C1 segment of cervical spinal cord (tissue), 14 donors: ENCODE results near the gene NLRP1.
"Not testable (repeated sequence)": the region's sequence is repeated elsewhere in the genome, so short reads cannot be mapped to it uniquely, and the experiment has no call there.

Source experiments
- DNase-seq, 14 donors: peaks; one replicate each; lab custom pipeline; 2025; lab: John Stamatoyannopoulos, UW

The NLRP1 gene

DNA sequence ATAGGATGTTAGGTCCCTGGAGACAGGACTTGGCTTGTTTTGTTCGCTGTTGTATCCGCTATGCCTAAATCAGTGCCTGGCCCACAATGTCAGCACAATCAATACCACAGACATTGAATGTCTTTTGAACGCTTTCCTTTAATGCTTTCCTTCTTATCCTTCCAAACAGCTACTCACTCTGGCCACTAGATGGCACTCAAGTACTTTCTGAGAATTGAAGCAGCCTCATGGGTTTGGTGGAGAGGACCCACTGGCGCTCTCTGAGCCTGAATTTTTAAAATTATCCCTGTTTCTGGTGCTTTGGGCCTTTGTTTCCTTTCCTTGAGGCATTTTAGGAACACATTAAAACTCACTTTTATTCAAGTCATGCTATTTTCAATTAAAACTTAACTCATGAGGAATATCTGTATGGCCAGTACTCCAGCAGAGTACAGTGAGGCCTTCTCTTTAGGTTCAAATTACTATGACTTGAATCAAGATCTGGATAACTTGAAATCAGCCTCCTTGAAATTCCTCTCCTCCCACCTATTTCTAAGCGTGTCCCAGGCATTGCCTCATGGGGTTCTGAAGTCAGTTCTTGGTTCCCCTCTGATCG lies 3.2 kb upstream of the NLRP1 start:
- DNase-seq: peak in 8 of 14 donors; percentile 7 to 53 (median 23)

DNA sequence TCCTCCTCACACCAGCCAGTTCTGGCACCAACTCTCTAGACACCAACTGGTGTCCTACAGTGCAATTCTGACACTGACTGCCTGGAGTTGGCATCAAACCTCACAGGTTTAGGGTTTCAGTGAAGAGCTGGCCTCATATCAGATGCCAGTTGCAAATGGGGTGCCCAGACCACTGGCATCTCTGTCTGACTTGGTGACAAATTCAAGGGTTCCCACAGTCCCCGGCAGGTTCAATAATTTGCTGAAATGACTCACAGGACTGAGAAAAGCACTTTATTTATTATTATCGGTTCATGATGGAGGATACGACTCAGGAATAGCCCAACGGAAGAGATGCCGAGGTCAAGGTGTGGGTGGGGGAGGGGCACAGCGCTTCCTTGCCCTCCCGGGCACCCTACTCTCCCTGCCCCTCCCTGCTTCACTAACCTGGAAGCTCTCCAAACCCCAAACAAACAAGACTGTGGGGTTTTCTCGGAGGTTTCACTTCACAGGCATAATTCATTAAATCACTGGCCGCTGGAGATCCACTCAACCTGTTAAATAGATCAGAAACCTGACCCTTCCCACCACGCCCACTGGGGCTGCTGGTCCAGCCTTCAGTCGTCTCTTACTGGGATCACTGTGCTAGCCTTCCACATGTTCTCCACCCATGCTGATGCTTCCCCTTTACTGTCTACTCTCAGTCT lies 1.7 kb upstream of the NLRP1 start:
- DNase-seq: no peak

DNA sequence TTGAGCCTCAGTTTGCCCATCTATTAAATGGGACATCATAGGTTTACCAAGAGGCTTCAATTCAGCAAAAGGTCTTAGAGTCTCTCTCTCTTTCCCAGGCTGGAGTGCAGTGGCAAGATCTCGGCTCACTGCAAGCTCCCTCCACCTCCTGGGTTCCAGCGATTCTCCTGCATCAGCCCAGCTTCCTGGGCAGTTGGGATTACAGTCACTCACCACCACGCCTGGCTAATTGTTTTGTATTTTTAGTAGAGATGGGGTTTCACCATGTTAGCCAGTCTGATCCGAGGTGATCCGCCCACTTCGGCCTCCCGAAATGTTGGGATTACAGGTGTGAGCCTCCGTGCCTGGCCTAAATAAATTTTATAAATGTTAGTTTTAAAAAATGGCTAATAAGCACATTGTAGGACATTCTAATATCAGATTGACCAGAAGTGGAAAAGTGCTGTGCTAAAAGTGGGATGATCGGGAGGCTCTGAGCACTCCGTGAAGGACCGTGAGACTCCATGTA lies 1.0 kb upstream of the NLRP1 start:
- no peak for DNase-seq

DNA sequence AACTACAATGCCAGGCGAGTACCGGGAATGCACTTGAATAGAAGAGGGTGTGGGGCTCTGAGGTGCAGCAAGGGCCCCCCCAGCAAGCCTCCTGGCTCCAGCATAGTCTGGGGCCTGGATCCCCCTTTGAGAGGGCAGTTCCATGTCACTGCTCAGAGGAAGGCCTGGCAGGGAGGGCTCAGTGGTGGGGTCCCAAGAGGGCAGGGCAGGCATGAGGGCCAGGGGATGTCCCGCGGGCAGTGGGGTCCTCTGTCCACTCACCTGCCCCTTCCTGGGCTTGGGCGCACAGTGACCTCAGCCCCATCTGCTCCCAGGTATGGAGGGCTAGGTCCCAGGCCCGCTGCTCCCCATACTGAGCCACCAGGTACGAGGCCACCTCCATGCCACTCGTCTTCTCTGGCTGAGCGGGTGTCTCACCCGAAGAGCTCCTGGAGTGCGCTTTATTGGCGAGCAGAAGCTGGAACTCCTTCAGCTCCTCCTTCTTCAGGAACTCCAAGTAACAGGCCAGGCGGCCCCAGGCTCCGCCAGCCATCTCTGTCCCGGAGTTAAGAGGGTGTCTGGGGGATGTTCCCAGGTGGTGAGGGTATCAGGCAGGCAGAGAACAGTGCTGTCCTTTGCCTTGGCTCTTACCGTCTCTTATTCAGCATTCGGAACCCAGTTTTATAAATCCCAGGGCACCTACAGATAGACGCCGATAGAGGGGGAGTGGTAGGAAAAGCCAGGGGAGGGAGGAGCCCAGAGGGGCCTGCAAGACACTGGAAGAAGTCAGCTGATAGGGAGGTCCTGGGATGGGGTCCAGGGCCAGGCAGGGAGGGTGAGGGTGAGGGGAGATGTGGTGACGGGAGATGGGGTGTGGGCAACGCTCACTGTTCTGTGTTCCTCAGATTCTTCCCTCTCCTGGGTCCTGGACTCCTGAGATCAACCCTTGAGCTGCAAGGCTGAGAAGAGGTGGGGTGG lies 605 bp downstream of the NLRP1 start:
- no peak for DNase-seq

DNA sequence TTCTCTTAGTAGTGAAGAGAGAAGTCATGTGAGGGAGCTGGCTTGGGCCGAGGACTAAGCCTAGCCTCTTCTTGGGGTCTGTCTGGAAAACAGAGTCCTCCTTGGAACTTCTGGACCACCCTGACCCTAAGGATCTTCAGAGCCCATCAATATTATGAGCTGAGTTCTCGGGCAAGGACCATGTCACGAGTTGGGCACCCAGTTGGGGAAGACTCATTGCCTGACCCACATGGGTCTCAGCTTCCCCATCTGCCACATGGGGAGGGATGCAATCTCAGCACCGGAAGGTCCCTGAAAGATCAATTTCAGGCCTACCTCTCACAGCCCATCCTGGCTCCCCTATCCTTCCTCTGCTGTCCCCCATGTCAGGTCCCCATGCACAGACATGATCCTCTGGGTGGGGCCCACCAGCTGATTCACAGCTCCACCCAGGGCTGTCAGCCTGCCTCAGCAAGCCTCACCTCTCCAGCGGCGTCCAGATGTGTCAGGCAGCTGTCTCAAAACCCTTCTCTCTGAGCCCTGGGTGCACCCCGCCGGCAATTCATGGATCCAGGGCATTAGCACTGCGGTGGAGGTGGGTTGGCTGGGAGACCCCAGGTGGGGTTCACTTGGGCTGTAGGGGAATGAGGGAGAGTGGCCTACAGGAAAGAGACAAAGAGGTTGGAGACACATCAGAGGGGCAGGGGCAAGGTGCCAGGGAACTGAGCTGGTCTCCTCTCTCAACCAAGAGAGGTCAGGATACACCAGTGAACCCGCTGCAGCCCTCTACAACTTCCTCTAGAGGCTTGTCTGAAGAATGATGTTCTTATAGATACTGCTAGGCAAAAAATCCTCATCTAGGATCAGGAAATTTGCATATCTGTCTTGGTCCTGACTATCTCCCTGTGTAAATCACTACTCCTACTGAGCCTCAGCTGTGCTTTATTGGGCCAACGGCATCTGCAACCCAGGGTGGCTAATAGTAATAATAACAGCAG lies 1.8 kb downstream of the NLRP1 start:
- no peak for DNase-seq

DNA sequence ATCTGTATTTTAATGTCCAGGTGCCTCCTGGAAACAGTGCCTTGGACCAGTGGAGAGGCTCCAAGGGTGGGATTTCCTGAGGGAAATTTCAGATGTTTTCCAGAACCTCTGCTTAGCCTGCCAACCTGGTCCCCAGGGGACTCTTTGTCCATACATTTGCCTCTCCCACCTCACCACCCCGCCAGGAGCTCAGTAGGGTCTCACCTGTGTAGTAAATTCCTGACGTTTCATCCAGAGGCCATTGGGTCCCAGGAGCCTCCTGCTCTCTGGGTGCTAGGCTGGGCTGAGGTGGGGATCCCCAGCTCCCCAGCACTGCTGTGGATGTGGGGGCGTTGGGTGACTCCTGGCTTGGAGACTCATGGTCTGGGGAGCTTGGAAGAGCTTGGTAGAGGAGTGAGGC lies 2.7 kb downstream of the NLRP1 start:
- no peak for DNase-seq

DNA sequence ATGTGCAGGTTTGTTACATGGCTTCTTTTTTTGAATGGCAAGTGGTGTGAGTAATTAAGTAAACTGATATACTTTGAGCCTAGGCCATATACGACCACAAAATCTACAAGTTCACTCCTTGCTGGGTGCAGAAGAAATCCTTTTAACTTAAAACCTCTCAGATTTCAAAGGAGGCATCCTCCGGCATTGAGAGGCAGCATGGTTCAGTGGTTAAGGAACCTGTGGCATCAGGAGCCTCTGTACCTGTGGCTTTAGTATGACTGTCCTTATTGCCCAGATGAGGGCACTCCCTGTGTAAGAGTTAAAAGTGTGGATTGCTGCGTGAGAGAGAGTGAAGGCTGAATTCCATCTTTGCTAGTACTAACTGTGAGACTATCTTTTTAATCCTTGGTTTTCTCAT lies 3.3 kb downstream of the NLRP1 start:
- no peak for DNase-seq

DNA sequence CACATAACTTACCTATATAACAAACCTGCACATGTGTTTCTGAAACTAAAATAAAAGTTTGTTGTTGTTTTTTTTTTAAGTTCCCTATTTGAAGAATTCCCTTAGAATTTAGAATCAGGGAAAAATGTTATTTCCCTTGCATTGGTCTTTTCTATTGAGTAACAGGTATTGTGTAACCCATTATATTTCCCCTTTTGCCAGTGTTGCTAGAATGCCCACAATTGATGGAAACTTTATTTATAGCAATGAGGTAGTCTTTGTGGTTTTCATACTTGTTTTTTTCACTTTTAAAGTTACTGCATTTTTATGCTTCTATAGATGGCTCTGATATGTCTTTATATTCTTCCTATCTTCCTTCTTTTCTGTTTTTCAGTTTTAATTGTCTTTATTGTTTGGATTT lies 3.9 kb downstream of the NLRP1 start:
- no peak for DNase-seq

DNA sequence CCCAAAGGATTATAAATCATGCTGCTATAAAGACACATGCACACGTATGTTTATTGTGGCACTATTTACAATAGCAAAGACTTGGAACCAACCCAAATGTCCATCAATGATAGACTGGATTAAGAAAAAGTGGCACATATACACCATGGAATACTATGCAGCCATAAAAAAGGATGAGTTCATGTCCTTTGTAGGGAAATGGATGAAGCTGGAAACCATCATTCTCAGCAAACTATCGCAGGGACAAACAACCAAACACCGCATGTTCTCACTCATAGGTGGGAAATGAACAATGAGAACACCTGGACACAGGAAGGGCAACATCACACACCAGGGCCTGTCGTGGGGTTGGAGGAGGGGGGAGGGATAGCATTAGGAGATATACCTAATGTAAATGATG lies 5.5 kb downstream of the NLRP1 start:
- DNase-seq: not testable (repeated sequence)

DNA sequence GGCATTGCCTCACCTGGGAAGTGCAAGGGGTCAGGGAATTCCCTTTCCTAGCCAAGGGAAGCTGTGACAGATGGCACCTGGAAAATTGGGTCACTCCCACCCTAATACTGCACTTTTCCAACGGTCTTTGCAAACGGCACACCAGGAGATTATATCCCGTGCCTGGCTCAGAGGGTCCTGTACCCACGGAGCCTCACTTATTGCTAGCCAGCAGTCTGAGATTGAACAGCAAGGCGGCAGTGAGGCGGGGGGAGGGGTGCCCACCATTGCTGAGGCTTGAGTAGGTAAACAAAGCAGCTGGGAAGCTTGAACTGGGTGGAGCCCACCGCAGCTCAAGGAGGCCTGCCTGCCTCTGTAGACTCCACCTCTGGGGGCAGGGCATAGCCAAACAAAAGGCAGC lies 11.3 kb downstream of the NLRP1 start:
- DNase-seq: not testable (repeated sequence)

DNA sequence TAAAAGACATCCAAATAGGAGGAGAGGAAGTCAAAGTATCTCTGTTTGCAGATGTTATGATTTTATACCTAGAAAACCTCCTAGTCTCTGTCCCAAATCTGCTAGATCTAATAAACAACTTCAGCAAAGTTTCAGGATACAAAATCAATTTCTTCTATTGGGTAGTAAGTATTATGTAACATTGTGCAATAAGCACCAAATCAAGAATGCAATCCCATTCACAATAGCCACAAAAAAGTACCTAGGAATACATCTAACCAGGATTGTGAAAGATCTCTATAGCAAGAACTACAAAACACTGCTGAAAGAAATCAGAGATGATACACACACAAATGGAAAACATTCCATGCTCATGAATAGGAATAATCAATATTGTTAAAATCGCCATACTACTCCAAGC lies 13.0 kb downstream of the NLRP1 start:
- no peak for DNase-seq

DNA sequence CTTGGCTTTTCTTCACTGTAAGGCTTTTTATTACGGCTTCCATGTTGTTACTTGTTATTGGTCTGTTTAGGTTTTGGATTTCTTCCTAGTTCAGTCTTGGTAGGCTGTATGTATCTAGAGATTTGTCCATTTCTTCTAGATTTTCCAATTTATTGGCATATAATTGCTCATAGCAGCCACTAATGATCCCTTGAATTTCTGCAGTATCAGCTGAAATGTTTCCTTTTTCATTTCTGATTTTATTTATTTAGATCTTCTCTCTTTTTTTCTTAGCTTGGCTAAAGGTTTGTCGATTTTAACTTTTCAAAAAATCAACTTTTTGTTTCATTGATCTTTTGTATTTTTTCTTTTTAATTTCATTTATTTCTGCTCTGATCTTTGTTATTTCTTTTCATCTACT lies 18.5 kb downstream of the NLRP1 start:
- DNase-seq: no peak

DNA sequence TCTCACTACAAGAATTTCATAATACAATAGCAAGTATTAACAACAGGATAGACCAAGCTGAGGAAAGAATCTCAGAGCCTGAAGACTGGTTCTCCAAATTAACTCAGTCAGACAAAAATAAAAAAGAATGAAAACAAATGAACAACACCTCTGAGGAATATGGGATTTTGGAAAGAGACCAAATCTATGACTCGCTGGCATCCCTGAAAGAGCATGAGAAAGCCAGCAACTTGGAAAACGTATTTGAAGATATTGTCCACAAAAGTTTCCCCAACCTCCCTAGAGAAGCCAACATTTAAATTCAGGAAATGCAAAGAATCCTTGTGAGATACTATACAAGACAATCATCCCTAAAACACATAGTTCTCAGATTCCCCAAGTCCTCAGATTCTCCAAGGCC lies 20.9 kb downstream of the NLRP1 start:
- DNase-seq: no peak

DNA sequence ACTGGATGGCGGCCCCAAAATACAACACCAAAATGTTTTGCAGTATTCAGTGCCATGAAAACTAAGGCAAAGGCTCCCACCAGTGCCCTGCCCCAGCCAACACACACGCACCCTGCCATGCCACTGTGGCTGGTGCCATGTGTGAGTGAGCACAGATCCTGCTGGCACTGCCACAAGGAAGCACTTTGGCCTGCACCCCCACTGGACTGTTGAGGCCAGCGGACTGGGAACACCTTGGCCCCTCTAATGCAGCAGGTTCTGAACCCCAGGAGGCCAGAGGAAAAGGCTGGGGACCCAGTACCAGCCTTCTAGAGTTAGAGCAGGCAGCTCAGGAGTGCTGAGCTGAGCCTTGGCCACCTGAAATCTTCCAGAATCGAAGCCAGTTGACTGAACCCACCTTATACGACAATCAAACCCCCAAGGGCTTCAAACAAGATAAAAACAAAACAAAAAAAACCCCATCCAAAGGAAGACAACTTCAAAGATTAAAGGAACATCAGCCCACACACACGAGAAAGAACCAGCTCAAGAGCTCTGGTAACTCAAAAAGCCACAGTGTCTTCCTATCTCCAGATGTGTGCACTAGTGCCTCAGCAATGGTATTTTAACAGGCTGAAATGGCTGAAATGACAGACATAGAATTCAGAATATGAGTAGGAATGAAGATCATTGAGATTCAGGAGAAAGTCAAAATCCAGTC lies 21.5 kb downstream of the NLRP1 start:
- DNase-seq: no peak

DNA sequence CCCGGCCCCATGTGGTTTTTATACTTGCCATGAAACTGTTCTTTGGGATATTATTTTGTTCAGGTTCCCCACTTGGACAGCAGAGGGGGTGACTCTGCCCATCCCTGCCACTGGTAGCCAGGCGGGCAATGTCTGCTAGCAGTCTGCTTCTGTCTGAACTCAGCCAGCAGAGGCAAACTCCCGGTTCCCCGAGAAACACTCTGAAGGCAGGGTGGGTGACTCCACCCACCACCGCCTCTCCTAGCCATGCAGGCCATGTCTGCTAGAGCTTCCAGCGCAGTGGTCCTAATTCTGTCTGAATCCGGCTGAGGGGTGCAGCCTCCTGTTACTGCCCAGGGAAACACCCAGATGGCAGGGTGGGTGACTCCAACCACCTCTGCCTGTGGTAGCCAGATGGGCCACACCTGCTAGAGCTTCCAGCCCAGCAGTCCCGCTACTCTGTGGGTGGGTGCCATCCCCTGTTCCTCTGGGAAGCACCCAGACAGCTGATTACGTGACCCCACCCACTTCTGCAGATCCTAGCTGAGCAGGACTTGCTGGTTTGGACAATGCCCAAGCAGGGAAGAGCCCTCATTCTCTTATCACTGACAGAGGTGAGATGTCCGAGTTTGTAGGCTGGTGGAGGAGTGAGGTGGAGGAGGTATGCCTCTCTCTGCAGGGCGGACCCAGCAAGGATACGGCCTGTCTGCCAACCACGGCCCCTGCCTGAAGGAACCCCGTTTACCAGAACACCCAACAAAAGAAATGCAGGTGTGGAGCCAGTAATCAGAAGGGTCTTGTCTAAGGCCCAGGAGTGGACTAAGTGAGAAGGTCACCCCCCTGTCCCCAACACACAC lies 22.4 kb downstream of the NLRP1 start:
- no peak for DNase-seq

DNA sequence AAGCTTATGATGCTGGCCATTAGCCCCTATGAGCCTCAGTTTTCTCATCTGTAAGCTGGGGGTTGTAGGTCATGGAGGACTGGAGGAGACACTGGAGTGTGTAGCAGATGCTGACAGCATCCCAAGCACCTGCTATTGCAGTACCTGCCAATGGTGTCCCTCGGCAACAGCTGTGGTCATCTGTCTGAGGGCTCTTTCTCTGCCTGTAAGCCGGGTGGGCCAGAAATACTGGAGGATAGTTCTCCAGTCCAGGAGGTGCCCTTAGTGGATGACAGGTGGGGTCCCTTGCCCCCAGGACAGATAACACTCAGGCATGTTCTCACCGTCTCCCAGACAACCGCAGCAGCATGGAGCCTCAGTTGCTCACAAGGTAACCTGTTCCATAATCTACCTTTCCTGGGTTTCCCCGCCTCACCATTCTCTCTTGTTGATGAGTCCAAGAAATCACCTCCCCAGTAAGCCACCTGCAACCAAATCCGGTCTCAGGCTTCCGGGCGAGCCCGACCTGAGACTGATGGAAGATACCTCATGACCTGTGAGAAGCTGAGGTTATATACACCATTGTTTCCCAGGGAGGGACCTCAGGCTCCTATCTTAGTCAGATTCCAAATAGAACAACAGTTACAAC lies 23.8 kb downstream of the NLRP1 start:
- no peak for DNase-seq

DNA sequence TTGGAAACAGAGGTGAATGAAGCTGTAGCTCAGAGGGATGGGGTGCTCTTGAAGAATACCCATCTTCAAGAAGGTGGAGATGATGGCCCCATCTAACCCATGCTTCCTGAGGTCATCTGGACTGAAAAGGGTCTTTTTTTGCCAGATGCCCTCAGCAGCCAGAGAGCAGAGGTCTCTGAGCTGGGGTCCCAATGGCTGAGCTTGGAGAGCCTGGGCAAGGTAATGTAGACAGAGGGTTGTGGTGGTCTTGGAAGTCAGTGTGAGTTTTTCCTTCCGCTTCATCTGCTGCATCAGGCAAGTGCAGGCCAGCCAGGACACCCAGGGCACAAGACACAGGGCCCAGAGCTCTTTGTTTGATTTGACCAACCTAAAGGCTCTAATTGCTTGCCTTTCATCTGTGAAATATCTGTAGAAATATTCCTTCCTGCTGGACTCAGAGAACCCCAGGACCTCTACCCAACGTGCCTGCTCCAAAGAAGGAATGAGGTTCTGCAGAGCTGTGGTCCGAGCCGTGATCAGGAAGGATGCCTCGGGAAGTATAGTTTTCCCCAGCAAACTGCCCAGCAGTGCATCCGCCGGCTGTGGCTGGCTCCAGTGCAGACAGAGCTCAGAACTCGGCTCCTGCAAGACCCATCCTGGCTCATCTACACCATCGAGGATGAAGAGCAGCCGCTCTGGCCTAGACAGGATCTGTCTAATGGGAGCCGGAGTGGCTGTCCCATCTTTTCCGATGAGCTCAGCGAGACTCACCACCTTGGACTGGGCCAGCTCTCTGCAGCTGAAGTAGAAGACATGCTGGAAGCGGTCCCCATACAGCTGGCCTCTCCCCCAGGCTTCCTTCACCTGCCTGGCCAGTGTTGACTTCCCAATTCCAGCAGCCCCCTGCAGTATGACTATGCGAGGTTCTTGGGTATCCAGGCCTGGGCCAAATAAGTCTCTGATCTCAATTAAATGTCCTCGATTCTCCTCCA lies 25.2 kb downstream of the NLRP1 start:
- DNase-seq: no peak

DNA sequence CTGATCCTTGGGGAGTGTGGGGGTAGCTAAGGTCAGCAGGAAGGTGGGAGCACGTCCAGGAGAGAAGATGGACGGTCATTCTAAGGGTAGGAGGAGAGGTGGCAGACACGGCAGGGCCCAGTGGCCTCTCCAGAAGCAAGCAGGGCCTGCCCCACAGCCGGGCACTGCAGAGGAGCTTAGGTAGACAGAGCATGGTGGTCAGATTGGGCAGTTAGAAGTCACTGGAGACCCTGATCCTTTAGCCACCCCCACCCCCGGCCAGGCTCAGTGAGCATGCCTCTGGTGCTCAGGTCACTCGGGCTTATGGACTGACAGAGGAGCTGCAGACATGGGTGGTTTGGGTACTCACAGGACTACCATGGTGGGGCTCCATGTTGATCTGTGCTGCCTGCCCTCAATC lies 26.3 kb downstream of the NLRP1 start:
- no peak for DNase-seq
